Endothelial cell (in vitro differentiated cells): ENCODE measurements around the gene ASCL2. TPM values are rescaled to one million over a fixed set of nuclear protein-coding genes. Genes with fewer than 3 reads are reported as not detected.

Experiments used
- DNase-seq: peaks from one replicate; pipeline ENCODE4 v3.0.0; 2021; ENCODE audit warnings: low spot score
- H3K27ac Mint-ChIP-seq: one replicate; pipeline ENCODE4 v1.8.0; 2021; ENCODE audit warnings: mixed read lengths, inconsistent platforms; ENCODE audit not compliant: unreplicated experiment
- H3K27me3 Mint-ChIP-seq: one replicate; pipeline ENCODE4 v1.8.0; 2021; ENCODE audit warnings: mild to moderate bottlenecking, moderate library complexity, mixed read lengths, inconsistent platforms; ENCODE audit not compliant: unreplicated experiment
- H3K36me3 Mint-ChIP-seq: one replicate; pipeline ENCODE4 v1.8.0; 2021; ENCODE audit warnings: mild to moderate bottlenecking, low read depth, mixed read lengths, inconsistent platforms; ENCODE audit not compliant: unreplicated experiment
- H3K4me1 Mint-ChIP-seq: one replicate; pipeline ENCODE4 v1.8.0; 2021; ENCODE audit warnings: mild to moderate bottlenecking, mixed read lengths, inconsistent platforms; ENCODE audit not compliant: unreplicated experiment
- H3K4me3 Mint-ChIP-seq: one replicate; pipeline ENCODE4 v1.8.0; 2021; ENCODE audit warnings: mild to moderate bottlenecking, mixed read lengths, inconsistent platforms; ENCODE audit not compliant: unreplicated experiment
- H3K9me3 Mint-ChIP-seq: one replicate; pipeline ENCODE4 v1.8.0; 2021; ENCODE audit warnings: mixed read lengths, inconsistent platforms; ENCODE audit not compliant: unreplicated experiment
- CTCF ChIP-seq: fragments of 200-600 bp; sonication (generic); IDR thresholded peaks from one replicate; pipeline ENCODE4 v1.5.0; 2021; ENCODE audit warnings: antibody characterized with exemption; ENCODE audit not compliant: unreplicated experiment
- total RNA-seq: library from RNA; stranded (reverse); fragmentation: NEBNext Ultra II Directional; extraction: Animal tissue kit (Norgen Biotek cat#: 25700); gene quantifications from one replicate; pipeline ENCODE4 v1.2.1, GENCODE V29; 2021; ENCODE audit not compliant: unreplicated experiment

ASCL2 gene
- total RNA-seq, 1 donor from 2014 or later, result not detected

- no peaks in the 10 kb centered on the region for H3K9me3 Mint-ChIP-seq
- peaks cover 9% of the 10 kb centered on the region for H3K4me1 Mint-ChIP-seq
- no peaks in the 10 kb centered on the region for H3K36me3 Mint-ChIP-seq
- H3K4me3 Mint-ChIP-seq, result no peak overlapping the region
- H3K27ac Mint-ChIP-seq, result no peak overlapping the region
- H3K27me3 Mint-ChIP-seq, result peaks cover 3% of the 10 kb centered on the region
- TF ChIP-seq CTCF, result peak; percentile 86
- DNase-seq, result peak; percentile 92
Measured at GRCh38 chr11:2305140-2305778, 34.9 kb upstream of the ASCL2 start.

DNA sequence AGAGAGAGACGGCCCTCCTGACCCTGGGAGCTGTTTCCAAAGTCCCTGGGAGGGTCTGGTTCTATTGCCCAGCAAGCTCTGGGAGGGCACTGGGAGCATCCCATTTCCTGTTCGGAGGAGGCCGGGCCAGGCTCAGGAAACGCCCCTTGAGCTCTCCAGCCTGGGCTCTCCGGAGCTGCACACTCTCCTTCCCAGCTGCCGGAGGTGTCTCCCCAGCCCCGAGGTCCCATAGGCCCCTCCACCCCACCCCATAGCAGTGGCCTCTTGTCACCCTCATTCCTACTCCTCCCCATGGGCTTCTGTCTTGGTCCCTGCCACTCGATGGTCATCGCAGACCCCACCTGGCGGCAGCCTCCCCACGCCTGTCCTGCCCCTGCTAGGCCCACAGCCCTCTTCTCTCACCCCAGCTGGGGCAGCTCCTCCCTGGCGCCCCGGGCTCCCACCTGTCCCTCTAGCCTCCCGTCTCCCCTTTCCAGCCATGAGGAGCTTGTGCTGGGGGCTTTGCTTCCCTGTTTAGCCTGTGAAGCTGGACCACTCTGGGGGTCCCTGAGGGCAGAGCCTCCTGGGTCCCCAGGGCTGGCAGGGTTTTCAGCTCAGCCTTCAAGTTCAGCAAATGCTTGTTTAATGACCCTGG is 34.2 kb upstream of the ASCL2 start:
- no peak overlapping the region for H3K4me3 Mint-ChIP-seq
- H3K27ac Mint-ChIP-seq, result no peak overlapping the region
- no peaks in the 10 kb centered on the region for H3K36me3 Mint-ChIP-seq
- peaks cover 3% of the 10 kb centered on the region for H3K27me3 Mint-ChIP-seq
- H3K4me1 Mint-ChIP-seq, result peaks cover 9% of the 10 kb centered on the region
- no peak for DNase-seq
- no peaks in the 10 kb centered on the region for H3K9me3 Mint-ChIP-seq
- no peak for TF ChIP-seq CTCF

DNA sequence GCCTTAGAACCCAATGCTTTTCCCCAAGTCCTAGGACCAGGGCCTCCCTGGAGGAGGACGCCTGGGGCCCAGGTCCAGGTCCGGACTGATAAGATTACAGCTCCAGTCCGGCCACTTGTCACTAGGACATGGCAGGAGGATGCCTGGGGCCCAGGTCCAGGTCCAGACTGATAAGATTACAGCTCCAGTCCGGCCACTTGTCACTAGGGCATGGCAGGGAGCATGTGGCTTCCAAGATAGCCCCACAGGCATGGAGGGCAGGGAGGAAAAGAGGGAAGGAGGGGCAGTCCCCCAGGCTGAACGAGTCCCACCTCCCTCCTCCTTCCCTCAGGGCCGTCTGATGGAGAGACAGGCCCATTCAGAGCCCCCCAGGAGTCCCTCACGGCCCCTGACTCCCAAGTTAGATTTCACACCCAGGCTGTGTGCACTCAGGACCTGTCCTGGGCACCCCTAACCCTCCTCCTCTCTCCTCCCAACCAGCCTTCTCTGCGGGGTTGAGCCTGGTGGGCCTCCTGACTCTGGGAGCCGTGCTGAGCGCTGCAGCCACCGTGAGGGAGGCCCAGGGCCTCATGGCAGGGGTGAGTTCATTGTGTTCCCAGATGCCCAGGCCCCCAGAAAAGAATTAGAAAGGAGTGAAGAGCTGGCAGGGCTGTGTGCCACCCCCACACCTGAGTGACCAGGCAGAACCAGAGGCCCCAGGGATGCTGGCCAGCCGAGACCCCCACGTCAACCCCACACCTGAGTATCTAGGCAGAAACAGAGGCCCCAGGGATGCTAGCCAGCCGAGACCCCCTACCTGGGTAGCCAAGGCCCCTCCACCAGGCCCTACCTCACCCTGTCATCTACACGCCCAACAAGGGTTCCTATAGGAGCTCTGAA is 33.5 kb upstream of the ASCL2 start:
- no peaks in the 10 kb centered on the region for H3K36me3 Mint-ChIP-seq
- H3K4me3 Mint-ChIP-seq, result no peak overlapping the region
- no peak overlapping the region for H3K27ac Mint-ChIP-seq
- peaks cover 3% of the 10 kb centered on the region for H3K27me3 Mint-ChIP-seq
- H3K4me1 Mint-ChIP-seq, result peaks cover 9% of the 10 kb centered on the region
- no peak for TF ChIP-seq CTCF
- no peak for DNase-seq
- no peaks in the 10 kb centered on the region for H3K9me3 Mint-ChIP-seq

DNA sequence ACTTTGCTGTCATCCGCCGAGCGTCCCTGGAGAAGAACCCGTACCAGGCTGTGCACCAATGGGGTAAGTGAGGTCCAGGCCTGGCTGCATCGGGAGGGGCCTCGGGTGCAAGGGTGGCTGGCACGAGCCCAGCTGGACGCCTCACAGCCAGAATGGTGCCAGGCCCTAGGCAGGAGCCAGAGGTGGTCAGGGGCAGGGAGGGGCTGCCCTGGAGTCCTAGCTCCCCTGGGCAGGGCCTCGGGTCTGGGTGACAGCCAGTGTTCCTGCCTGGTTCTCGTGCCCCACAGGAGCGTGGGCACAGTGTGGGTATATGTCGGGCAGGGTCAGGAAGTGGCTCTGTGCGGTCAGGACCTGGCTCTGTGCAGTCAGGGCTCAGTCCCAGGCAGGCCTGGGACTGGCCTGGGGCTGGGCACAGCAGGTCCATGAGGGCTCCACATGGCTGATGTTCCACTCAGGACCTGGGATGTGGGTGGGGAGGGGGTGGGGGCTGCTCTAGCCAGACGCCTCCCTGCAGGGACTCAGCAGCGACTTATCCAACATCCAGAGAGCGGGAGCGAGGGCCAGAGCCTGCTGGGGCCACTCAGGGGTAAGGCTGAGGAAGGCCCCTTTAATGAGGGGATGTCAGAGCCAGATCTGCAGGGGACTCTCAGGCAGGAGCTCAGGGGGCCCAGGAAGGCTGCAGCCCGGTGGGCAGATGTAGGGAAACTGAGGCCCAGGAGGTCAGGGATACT is 32.7 kb upstream of the ASCL2 start:
- no peaks in the 10 kb centered on the region for H3K36me3 Mint-ChIP-seq
- no peak for TF ChIP-seq CTCF
- H3K27me3 Mint-ChIP-seq, result peaks cover 3% of the 10 kb centered on the region
- no peak overlapping the region for H3K27ac Mint-ChIP-seq
- H3K4me3 Mint-ChIP-seq, result no peak overlapping the region
- H3K4me1 Mint-ChIP-seq, result peaks cover 9% of the 10 kb centered on the region
- no peak for DNase-seq
- H3K9me3 Mint-ChIP-seq, result no peaks in the 10 kb centered on the region
